ENCODE data around the gene RARB.

- TF ChIP-seq POLR2AphosphoS5 (IDR thresholded peaks at IDR 0.05; ENCODE audit: borderline replicate concordance, low read depth, low read length): no peak
- no peak for TF ChIP-seq EZH2 (IDR thresholded peaks at IDR 0.05)
These were observed 126.3 kb downstream of the RARB start for GRCh38 chr3:25554376-25554775.
